Measurements from ENCODE around the gene CXCL5.

DNA sequence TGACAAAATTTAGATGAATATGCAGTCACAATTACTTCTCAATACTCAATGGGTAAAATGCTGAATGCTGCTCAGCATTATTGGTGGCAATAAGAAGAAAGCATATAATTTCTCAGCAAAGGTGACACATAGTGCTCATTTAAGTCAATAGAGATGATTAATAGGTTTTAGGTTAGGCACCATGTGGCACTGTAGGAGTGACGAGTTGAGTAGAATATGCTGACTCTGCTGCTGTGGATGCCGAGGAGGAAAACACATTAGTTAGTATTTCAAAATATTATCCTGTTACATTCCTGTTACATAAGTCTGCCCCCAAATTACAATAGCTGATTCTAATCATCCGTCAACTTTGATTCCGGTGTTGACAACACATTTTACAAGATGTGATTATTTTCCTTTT lies 13.7 kb upstream of the CXCL5 start:
- TF ChIP-seq, protein P1, sequence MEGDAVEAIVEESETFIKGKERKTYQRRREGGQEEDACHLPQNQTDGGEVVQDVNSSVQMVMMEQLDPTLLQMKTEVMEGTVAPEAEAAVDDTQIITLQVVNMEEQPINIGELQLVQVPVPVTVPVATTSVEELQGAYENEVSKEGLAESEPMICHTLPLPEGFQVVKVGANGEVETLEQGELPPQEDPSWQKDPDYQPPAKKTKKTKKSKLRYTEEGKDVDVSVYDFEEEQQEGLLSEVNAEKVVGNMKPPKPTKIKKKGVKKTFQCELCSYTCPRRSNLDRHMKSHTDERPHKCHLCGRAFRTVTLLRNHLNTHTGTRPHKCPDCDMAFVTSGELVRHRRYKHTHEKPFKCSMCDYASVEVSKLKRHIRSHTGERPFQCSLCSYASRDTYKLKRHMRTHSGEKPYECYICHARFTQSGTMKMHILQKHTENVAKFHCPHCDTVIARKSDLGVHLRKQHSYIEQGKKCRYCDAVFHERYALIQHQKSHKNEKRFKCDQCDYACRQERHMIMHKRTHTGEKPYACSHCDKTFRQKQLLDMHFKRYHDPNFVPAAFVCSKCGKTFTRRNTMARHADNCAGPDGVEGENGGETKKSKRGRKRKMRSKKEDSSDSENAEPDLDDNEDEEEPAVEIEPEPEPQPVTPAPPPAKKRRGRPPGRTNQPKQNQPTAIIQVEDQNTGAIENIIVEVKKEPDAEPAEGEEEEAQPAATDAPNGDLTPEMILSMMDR (IDR thresholded peaks at IDR 0.05): no peak
- TF ChIP-seq POLR2AphosphoS5 (IDR thresholded peaks at IDR 0.05) (no peak), EP300 (IDR thresholded peaks at IDR 0.05; ENCODE audit: low read depth) (no peak), POLR2A (IDR thresholded peaks at IDR 0.05) (no peak)
